Activated naive CD8-positive, alpha-beta T cell treated with anti-CD3 and anti-CD28 coated beads, Interleukin-2, amount 50 U/mL, for 24 hours (primary cell): ENCODE data around the gene MDM2.
A peak's percentile ranks its signal among the peaks of the same experiment; 100 is the strongest.
"Not testable (repeated sequence)": the region's sequence is repeated elsewhere in the genome, so short reads cannot be mapped to it uniquely, and the experiment has no call there.

Experiments used
- ATAC-seq: fragments of 150-1000 bp; cut with Tn5 transposase; one replicate; pipeline ENCODE4 v1.10.0; 2021
- DNase-seq: peaks from one replicate; pipeline ENCODE4 v3.0.0; 2021
- H3K27ac Mint-ChIP-seq: one replicate; pipeline ENCODE4 v1.8.0; 2021; ENCODE audit warnings: mild to moderate bottlenecking, mixed read lengths
- H3K27me3 Mint-ChIP-seq: one replicate; pipeline ENCODE4 v1.8.0; 2021; ENCODE audit warnings: mixed read lengths
- H3K36me3 Mint-ChIP-seq: one replicate; pipeline ENCODE4 v1.8.0; 2021; ENCODE audit warnings: low read depth, mixed read lengths
- H3K4me1 Mint-ChIP-seq: one replicate; pipeline ENCODE4 v1.8.0; 2021; ENCODE audit warnings: mixed read lengths
- H3K4me3 Mint-ChIP-seq: one replicate; pipeline ENCODE4 v1.8.0; 2021; ENCODE audit warnings: mild to moderate bottlenecking, moderate library complexity, mixed read lengths
- H3K9me3 Mint-ChIP-seq: one replicate; pipeline ENCODE4 v1.8.0; 2021; ENCODE audit warnings: mixed read lengths

The MDM2 gene

GRCh38 chr12:68838046-68838886 lies 30.3 kb downstream of the MDM2 start:
- H3K4me3 Mint-ChIP-seq, result no peak overlapping the region
- no peaks in the 10 kb centered on the region for H3K27me3 Mint-ChIP-seq
- ATAC-seq, result no peak
- H3K4me1 Mint-ChIP-seq, result peaks cover 4% of the 10 kb centered on the region
- H3K9me3 Mint-ChIP-seq, result no peaks in the 10 kb centered on the region
- no peak for DNase-seq
- H3K36me3 Mint-ChIP-seq, result peaks cover 57% of the 10 kb centered on the region
- H3K27ac Mint-ChIP-seq, result no peak overlapping the region

- H3K27ac Mint-ChIP-seq, result no peak overlapping the region
- DNase-seq (no peak), ATAC-seq (no peak)
- no peaks in the 10 kb centered on the region for H3K27me3 Mint-ChIP-seq
- peaks cover 4% of the 10 kb centered on the region for H3K4me1 Mint-ChIP-seq
- no peak overlapping the region for H3K4me3 Mint-ChIP-seq
- H3K9me3 Mint-ChIP-seq, result no peaks in the 10 kb centered on the region
- peaks cover 61% of the 10 kb centered on the region for H3K36me3 Mint-ChIP-seq
These were observed 31.5 kb downstream of the MDM2 start for GRCh38 chr12:68839183-68840147.

GRCh38 chr12:68841175-68841574 lies 33.2 kb downstream of the MDM2 start:
- not testable (repeated sequence) for ATAC-seq, H3K4me3 Mint-ChIP-seq, DNase-seq, H3K27me3 Mint-ChIP-seq, H3K4me1 Mint-ChIP-seq, H3K27ac Mint-ChIP-seq, H3K9me3 Mint-ChIP-seq
- peaks cover 54% of the 10 kb centered on the region for H3K36me3 Mint-ChIP-seq

- no peak overlapping the region for H3K4me3 Mint-ChIP-seq
- H3K36me3 Mint-ChIP-seq, result peaks cover 50% of the 10 kb centered on the region
- DNase-seq, result no peak
- no peaks in the 10 kb centered on the region for H3K27me3 Mint-ChIP-seq
- peak overlapping the region; percentile 14 for H3K27ac Mint-ChIP-seq
- no peaks in the 10 kb centered on the region for H3K4me1 Mint-ChIP-seq
- no peak for ATAC-seq
- H3K9me3 Mint-ChIP-seq, result no peaks in the 10 kb centered on the region
These were observed 33.7 kb downstream of the MDM2 start for GRCh38 chr12:68841717-68842116.

GRCh38 chr12:68842123-68842522 lies 34.1 kb downstream of the MDM2 start:
- Mint-ChIP-seq H3K4me1 (no peaks in the 10 kb centered on the region), H3K27me3 (no peaks in the 10 kb centered on the region), H3K9me3 (no peaks in the 10 kb centered on the region), H3K27ac (peak overlapping the region; percentile 14), H3K36me3 (peaks cover 50% of the 10 kb centered on the region), H3K4me3 (no peak overlapping the region)
- ATAC-seq (no peak), DNase-seq (no peak)

- Mint-ChIP-seq H3K27ac (no peak overlapping the region), H3K9me3 (no peaks in the 10 kb centered on the region), H3K4me1 (no peaks in the 10 kb centered on the region), H3K27me3 (no peaks in the 10 kb centered on the region), H3K4me3 (no peak overlapping the region), H3K36me3 (peaks cover 47% of the 10 kb centered on the region)
- ATAC-seq (no peak), DNase-seq (no peak)
These were observed 35.0 kb downstream of the MDM2 start for GRCh38 chr12:68842784-68843567.

- Mint-ChIP-seq H3K9me3 (no peaks in the 10 kb centered on the region), H3K27me3 (no peaks in the 10 kb centered on the region), H3K4me1 (no peaks in the 10 kb centered on the region), H3K27ac (no peak overlapping the region), H3K36me3 (peaks cover 39% of the 10 kb centered on the region), H3K4me3 (no peak overlapping the region)
- ATAC-seq (no peak), DNase-seq (no peak)
These were observed 36.4 kb downstream of the MDM2 start for GRCh38 chr12:68844318-68844745.

GRCh38 chr12:68844788-68845695 lies 37.1 kb downstream of the MDM2 start:
- DNase-seq (no peak), ATAC-seq (no peak)
- Mint-ChIP-seq H3K27ac (no peak overlapping the region), H3K4me3 (no peak overlapping the region), H3K36me3 (peaks cover 32% of the 10 kb centered on the region), H3K4me1 (no peaks in the 10 kb centered on the region), H3K27me3 (no peaks in the 10 kb centered on the region), H3K9me3 (no peaks in the 10 kb centered on the region)

GRCh38 chr12:68846811-68847210 lies 38.8 kb downstream of the MDM2 start:
- H3K4me3 Mint-ChIP-seq, result no peak overlapping the region
- no peak overlapping the region for H3K27ac Mint-ChIP-seq
- H3K4me1 Mint-ChIP-seq, result no peaks in the 10 kb centered on the region
- ATAC-seq, result no peak
- H3K9me3 Mint-ChIP-seq, result no peaks in the 10 kb centered on the region
- no peaks in the 10 kb centered on the region for H3K27me3 Mint-ChIP-seq
- peaks cover 17% of the 10 kb centered on the region for H3K36me3 Mint-ChIP-seq
- DNase-seq, result no peak

- Mint-ChIP-seq H3K9me3 (no peaks in the 10 kb centered on the region), H3K4me3 (no peak overlapping the region), H3K36me3 (no peaks in the 10 kb centered on the region), H3K27me3 (no peaks in the 10 kb centered on the region), H3K4me1 (peaks cover 3% of the 10 kb centered on the region), H3K27ac (no peak overlapping the region)
- DNase-seq, result no peak
- ATAC-seq, result no peak
These were observed 42.4 kb downstream of the MDM2 start for GRCh38 chr12:68850390-68850789.

- no peak for ATAC-seq
- DNase-seq, result no peak
- Mint-ChIP-seq H3K9me3 (no peaks in the 10 kb centered on the region), H3K27me3 (no peaks in the 10 kb centered on the region), H3K4me1 (peaks cover 3% of the 10 kb centered on the region), H3K36me3 (peaks cover 8% of the 10 kb centered on the region), H3K27ac (no peak overlapping the region), H3K4me3 (no peak overlapping the region)
These were observed 43.8 kb downstream of the MDM2 start for GRCh38 chr12:68851592-68852306.

- no peak overlapping the region for H3K4me3 Mint-ChIP-seq
- peaks cover 3% of the 10 kb centered on the region for H3K4me1 Mint-ChIP-seq
- H3K36me3 Mint-ChIP-seq, result peaks cover 13% of the 10 kb centered on the region
- no peaks in the 10 kb centered on the region for H3K27me3 Mint-ChIP-seq
- no peak overlapping the region for H3K27ac Mint-ChIP-seq
- ATAC-seq, result peak; percentile 69
- H3K9me3 Mint-ChIP-seq, result no peaks in the 10 kb centered on the region
- no peak for DNase-seq
These were observed 45.6 kb downstream of the MDM2 start for GRCh38 chr12:68853396-68854077.

- Mint-ChIP-seq H3K4me3 (no peak overlapping the region), H3K4me1 (peaks cover 3% of the 10 kb centered on the region), H3K27ac (no peak overlapping the region), H3K9me3 (no peaks in the 10 kb centered on the region), H3K36me3 (peaks cover 13% of the 10 kb centered on the region), H3K27me3 (no peaks in the 10 kb centered on the region)
- no peak for DNase-seq
- ATAC-seq, result no peak
These were observed 46.1 kb downstream of the MDM2 start for GRCh38 chr12:68854078-68854468.
